ENCODE results near the gene BNIP3. TPM values are rescaled to one million over a fixed set of nuclear protein-coding genes. Genes with fewer than 3 reads are reported as not detected.
A peak's percentile ranks its signal among the peaks of the same experiment; 100 is the strongest.

Gene BNIP3
- total RNA-seq, 1 experiment from 2014 or later: 37.5 TPM

DNA sequence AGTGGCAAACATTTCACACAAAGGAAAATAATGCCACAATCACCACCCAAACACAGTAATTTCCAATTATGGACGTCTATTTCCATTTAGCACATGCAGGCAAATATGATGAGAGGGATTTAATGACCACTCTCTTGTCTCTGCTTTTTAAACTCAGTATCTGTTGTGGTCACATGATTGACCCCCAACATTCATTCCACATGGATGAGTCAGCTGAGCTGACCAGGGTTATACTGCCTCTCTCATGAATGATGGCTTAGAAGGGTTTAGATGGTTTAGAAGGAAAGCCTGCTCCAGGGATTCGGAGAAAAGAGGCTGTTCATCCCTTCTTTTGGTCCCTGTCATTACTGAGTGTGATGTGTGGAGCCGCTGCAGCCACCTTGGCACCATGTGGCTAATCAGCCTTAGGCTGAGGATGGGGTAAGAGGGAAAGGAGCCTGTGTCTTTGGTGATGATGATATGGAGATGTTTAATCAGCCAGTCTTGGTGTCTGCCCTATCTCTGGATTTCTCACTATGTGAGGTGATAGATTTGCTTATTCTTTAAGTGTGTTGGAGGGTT lies 45.8 kb upstream of the BNIP3 start (continued):
- TF ChIP-seq ZBTB33 (IDR thresholded peaks at IDR 0.05; ENCODE audit: extremely low read depth, insufficient replicate concordance, low read length) (no peak), YY1 (IDR thresholded peaks at IDR 0.05; ENCODE audit: extremely low read depth, insufficient replicate concordance, low read depth, low read length) (no peak)

GRCh38 chr10:132023092-132023811 lies 41.5 kb upstream of the BNIP3 start:
- Histone ChIP-seq H3K9me3 (ENCODE audit: control insufficient read depth in 1 of 2, insufficient read depth in 1 of 2, low read depth in 1 of 2, low read length in 2 of 2) (no peaks in the 10 kb centered on the region), H3K27me3 (ENCODE audit: insufficient read depth, low read length) (no peaks in the 10 kb centered on the region), H3K79me2 (ENCODE audit: insufficient read depth, low read length) (no peaks in the 10 kb centered on the region), H3K9ac (ENCODE audit: low read length) (peak overlapping the region; percentile 21; the same call in 1 of the 2 replicates), H3K9me2 (ENCODE audit: insufficient read depth) (no peaks in the 10 kb centered on the region), H3K4me2 (ENCODE audit: low read length) (peak overlapping the region; percentile 91), H3K4me3 (replicated peaks in 1 of 2; ENCODE audit: low read depth in 1 of 2, low read length in 2 of 2) (peak overlapping the region; percentile 43 to 57), H3K36me3 (ENCODE audit: control insufficient read depth in 1 of 2, insufficient read depth in 2 of 2, low read length in 2 of 2) (no peaks in the 10 kb centered on the region), H3K4me1 (ENCODE audit: control insufficient read depth in 1 of 2, insufficient read depth in 2 of 2, low read length in 2 of 2) (peaks cover 4 to 16% of the 10 kb centered on the region in 2 experiments; a peak in 3 of 4 replicates), H2AFZ (ENCODE audit: low read depth, low read length, poor library complexity, severe bottlenecking) (peak overlapping the region; percentile 98), H4K20me1 (ENCODE audit: insufficient read depth) (no peaks in the 10 kb centered on the region), H3K27ac (ENCODE audit: low read depth, low read length) (no peak overlapping the region)
- TF ChIP-seq EGR1 (IDR thresholded peaks at IDR 0.05; ENCODE audit: low read depth) (no peak), TCF7L2 (IDR thresholded peaks at IDR 0.05; ENCODE audit: borderline replicate concordance, extremely low read depth, insufficient read depth, insufficient read length) (no peak), RAD21 (IDR thresholded peaks at IDR 0.05; ENCODE audit: low read depth) (peak; percentile 75), CTCF (IDR thresholded peaks at IDR 0.05 in 2 of 3, conservative IDR thresholded peaks at IDR 0.05 in 1 of 3; ENCODE audit: borderline replicate concordance in 1 of 3, insufficient read depth in 1 of 3, low read depth in 2 of 3, low read length in 2 of 3) (peak; percentile 65 to 74 (median 73)), ATF3 (IDR thresholded peaks at IDR 0.05) (no peak)
- BruUV-seq (replicated peaks): no TSS peak
- intact Hi-C loops (cut with micrococcal nuclease): loop anchor here (1.0 kb wide), 2 partner anchors 119 to 138 kb away; no protein-coding TSS in a partner anchor
- RAD21 ChIA-PET (ENCODE audit: low non-redundant PET in 1 of 2, low total read pairs in 2 of 2, uncharacterized antibody in 2 of 2, unreplicated experiment in 2 of 2): interaction anchor here in 1 of 2 experiments (1.5 kb wide), 1 partner anchor 138 kb away, joined by 7 read pairs; no protein-coding TSS in a partner anchor
- peak; percentile 90 for ATAC-seq
- POLR2A ChIA-PET: no interaction called here
- peak; percentile 37 for DNase-seq (ENCODE audit: low read depth, low spot score)
- CTCF ChIA-PET: interaction anchor here (0.6 to 1.7 kb wide), 13 partner anchors 8 to 137 kb away, joined by 3 to 13 read pairs (median 3); partner anchors contain the start of gene PPP2R2D

Measured in HCT116 (cell line).